ENCODE measurements around the gene LDLRAD2. TPM values are rescaled to one million over a fixed set of nuclear protein-coding genes. Genes with fewer than 3 reads are reported as not detected.

LDLRAD2 gene
- total and polyA plus RNA-seq, 10 of the 15 experiments (the other 5 are each of a cell fraction or from before 2014, with no cell fraction given), result 0.04 to 0.23 (median 0.11) TPM; not detected in 7

DNA sequence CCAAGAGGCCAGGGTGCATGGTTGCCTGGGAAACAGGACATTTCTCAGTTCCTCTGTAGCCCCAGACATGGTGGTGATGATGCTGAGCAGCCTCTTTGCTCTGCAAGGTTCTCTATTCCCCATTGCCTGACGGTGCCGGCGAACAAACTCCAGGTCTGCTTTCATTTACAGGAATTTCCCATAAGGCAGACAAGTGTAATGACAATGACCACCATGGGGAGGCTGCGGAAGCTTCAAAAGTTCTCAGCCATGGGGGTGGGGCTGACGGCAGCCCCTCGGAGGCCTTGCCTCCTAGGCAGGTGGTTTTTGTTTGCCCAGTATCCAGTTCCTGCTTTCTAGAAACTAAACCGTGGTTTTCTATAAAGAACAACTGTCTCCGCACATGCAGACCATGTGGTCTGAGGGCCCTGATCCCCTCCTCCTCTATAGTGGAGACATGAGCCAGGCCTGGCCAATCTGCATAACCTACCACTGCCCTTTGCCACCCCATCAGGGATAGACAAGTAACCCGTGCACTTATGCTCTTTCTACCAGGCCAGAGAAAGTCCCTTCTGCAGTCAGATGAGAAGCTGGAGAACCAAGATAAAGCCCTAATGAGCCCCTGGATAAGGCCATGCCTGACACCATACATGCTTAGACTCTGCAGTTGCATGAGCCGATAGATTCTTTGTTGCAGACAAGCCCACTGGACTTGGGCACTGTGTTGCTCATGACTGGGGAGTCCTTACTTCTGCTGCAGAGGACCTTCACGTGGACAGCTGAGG, 54.1 kb downstream of the LDLRAD2 start (continued):
- TF ChIP-seq, protein P1, sequence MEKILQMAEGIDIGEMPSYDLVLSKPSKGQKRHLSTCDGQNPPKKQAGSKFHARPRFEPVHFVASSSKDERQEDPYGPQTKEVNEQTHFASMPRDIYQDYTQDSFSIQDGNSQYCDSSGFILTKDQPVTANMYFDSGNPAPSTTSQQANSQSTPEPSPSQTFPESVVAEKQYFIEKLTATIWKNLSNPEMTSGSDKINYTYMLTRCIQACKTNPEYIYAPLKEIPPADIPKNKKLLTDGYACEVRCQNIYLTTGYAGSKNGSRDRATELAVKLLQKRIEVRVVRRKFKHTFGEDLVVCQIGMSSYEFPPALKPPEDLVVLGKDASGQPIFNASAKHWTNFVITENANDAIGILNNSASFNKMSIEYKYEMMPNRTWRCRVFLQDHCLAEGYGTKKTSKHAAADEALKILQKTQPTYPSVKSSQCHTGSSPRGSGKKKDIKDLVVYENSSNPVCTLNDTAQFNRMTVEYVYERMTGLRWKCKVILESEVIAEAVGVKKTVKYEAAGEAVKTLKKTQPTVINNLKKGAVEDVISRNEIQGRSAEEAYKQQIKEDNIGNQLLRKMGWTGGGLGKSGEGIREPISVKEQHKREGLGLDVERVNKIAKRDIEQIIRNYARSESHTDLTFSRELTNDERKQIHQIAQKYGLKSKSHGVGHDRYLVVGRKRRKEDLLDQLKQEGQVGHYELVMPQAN (conservative IDR thresholded peaks at IDR 0.05), result no peak
- TF ChIP-seq, protein P2, sequence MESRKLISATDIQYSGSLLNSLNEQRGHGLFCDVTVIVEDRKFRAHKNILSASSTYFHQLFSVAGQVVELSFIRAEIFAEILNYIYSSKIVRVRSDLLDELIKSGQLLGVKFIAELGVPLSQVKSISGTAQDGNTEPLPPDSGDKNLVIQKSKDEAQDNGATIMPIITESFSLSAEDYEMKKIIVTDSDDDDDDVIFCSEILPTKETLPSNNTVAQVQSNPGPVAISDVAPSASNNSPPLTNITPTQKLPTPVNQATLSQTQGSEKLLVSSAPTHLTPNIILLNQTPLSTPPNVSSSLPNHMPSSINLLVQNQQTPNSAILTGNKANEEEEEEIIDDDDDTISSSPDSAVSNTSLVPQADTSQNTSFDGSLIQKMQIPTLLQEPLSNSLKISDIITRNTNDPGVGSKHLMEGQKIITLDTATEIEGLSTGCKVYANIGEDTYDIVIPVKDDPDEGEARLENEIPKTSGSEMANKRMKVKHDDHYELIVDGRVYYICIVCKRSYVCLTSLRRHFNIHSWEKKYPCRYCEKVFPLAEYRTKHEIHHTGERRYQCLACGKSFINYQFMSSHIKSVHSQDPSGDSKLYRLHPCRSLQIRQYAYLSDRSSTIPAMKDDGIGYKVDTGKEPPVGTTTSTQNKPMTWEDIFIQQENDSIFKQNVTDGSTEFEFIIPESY (IDR thresholded peaks at IDR 0.05), result no peak
- TF ChIP-seq ZNF24 (IDR thresholded peaks at IDR 0.05) (no peak), CBFB (IDR thresholded peaks at IDR 0.05; ENCODE audit: low read depth) (peak; percentile 46; the same call in 1 of the 2 replicates), RCOR1 (conservative IDR thresholded peaks at IDR 0.05; ENCODE audit: low read depth, low read length) (peak; percentile 77; the same call in 1 of the 2 replicates), KLF5 (IDR thresholded peaks at IDR 0.05; ENCODE audit: partially characterized antibody) (no peak), NFYA (IDR thresholded peaks at IDR 0.05; ENCODE audit: borderline replicate concordance, low read depth, low read length) (no peak), TCF7 (IDR thresholded peaks at IDR 0.05; ENCODE audit: borderline replicate concordance) (no peak), TARDBP (IDR thresholded peaks at IDR 0.05; ENCODE audit: borderline replicate concordance) (no peak), ZNF274 (IDR thresholded peaks at IDR 0.05; ENCODE audit: insufficient read depth, insufficient read length) (no peak), TBL1XR1 (IDR thresholded peaks at IDR 0.05; ENCODE audit: low read depth, low read length) (no peak; the same call in 1 of the 2 replicates), SMC3 (IDR thresholded peaks at IDR 0.05; ENCODE audit: borderline replicate concordance, low read length) (peak; percentile 21; the same call in 1 of the 2 replicates), FOXM1 (IDR thresholded peaks at IDR 0.05; ENCODE audit: low read depth, low read length) (0 out of 2 replicates have a peak, but pooled peaks have one; percentile 69), CEBPB (IDR thresholded peaks at IDR 0.05; ENCODE audit: borderline replicate concordance in 1 of 2, low read depth in 2 of 2, low read length in 2 of 2) (no peak)
- TF ChIP-seq, protein P3, sequence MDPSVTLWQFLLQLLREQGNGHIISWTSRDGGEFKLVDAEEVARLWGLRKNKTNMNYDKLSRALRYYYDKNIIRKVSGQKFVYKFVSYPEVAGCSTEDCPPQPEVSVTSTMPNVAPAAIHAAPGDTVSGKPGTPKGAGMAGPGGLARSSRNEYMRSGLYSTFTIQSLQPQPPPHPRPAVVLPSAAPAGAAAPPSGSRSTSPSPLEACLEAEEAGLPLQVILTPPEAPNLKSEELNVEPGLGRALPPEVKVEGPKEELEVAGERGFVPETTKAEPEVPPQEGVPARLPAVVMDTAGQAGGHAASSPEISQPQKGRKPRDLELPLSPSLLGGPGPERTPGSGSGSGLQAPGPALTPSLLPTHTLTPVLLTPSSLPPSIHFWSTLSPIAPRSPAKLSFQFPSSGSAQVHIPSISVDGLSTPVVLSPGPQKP (IDR thresholded peaks at IDR 0.05; ENCODE audit: low read depth, low read length), result no peak
- TF ChIP-seq, protein P4, sequence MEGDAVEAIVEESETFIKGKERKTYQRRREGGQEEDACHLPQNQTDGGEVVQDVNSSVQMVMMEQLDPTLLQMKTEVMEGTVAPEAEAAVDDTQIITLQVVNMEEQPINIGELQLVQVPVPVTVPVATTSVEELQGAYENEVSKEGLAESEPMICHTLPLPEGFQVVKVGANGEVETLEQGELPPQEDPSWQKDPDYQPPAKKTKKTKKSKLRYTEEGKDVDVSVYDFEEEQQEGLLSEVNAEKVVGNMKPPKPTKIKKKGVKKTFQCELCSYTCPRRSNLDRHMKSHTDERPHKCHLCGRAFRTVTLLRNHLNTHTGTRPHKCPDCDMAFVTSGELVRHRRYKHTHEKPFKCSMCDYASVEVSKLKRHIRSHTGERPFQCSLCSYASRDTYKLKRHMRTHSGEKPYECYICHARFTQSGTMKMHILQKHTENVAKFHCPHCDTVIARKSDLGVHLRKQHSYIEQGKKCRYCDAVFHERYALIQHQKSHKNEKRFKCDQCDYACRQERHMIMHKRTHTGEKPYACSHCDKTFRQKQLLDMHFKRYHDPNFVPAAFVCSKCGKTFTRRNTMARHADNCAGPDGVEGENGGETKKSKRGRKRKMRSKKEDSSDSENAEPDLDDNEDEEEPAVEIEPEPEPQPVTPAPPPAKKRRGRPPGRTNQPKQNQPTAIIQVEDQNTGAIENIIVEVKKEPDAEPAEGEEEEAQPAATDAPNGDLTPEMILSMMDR (IDR thresholded peaks at IDR 0.05 in 2 of 3, conservative IDR thresholded peaks at IDR 0.05 in 1 of 3; ENCODE audit: control insufficient read depth in 2 of 3, extremely low read depth in 1 of 3, insufficient read depth in 1 of 3, low read depth in 3 of 3, low read length in 3 of 3), result peak; percentile 8 to 20 (median 12); a peak in 2 of 6 replicates
- TF ChIP-seq, protein P5, sequence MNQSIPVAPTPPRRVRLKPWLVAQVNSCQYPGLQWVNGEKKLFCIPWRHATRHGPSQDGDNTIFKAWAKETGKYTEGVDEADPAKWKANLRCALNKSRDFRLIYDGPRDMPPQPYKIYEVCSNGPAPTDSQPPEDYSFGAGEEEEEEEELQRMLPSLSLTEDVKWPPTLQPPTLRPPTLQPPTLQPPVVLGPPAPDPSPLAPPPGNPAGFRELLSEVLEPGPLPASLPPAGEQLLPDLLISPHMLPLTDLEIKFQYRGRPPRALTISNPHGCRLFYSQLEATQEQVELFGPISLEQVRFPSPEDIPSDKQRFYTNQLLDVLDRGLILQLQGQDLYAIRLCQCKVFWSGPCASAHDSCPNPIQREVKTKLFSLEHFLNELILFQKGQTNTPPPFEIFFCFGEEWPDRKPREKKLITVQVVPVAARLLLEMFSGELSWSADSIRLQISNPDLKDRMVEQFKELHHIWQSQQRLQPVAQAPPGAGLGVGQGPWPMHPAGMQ (IDR thresholded peaks at IDR 0.05; ENCODE audit: borderline replicate concordance), result no peak
- TF ChIP-seq, protein P6, sequence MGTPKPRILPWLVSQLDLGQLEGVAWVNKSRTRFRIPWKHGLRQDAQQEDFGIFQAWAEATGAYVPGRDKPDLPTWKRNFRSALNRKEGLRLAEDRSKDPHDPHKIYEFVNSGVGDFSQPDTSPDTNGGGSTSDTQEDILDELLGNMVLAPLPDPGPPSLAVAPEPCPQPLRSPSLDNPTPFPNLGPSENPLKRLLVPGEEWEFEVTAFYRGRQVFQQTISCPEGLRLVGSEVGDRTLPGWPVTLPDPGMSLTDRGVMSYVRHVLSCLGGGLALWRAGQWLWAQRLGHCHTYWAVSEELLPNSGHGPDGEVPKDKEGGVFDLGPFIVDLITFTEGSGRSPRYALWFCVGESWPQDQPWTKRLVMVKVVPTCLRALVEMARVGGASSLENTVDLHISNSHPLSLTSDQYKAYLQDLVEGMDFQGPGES (IDR thresholded peaks at IDR 0.05), result no peak

Measured in GM12878 (cell line).